ENCODE data around the gene ADGRG7. TPM values are rescaled to one million over a fixed set of nuclear protein-coding genes. Genes with fewer than 3 reads are reported as not detected.

Gene ADGRG7
- total RNA-seq, 2 experiments from 2014 or later, result not detected

DNA sequence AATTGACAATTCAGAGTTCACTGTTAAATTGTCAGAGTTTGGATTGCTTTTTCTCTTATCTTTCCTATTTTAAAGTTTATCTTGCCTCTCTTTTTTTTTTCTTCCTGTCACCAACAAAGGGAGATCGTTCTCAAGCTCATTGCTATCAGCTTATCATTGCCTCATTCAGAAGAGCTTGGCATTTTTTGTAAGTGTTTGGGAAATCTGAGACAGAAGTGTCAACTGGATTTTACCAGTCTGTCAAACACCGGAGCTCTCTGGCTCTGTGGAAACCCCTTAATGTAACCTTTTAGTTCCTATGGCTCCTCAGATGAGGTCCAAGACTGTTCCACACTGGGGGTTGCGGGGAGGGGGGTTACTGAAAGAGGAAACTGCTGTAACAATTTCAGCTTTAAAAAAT is 89.3 kb downstream of the ADGRG7 start:
- no peaks in the 10 kb centered on the region for H3K9me3 Mint-ChIP-seq
- CTCF ChIA-PET, result interaction anchor here (0.6 kb wide), 1 partner anchor 881 kb away, joined by 3 read pairs; the partner anchor contains the start of gene CMSS1
- POLR2A ChIA-PET, result no interaction called here
- H3K27me3 Mint-ChIP-seq, result peaks cover 44% of the 10 kb centered on the region
- H3K4me1 Mint-ChIP-seq, result peaks cover 4% of the 10 kb centered on the region
- H3K36me3 Mint-ChIP-seq (ENCODE audit: low read depth), result no peaks in the 10 kb centered on the region
- H3K4me3 Mint-ChIP-seq, result no peak overlapping the region
- no peak for DNase-seq
- no peak overlapping the region for H3K27ac Mint-ChIP-seq

DNA sequence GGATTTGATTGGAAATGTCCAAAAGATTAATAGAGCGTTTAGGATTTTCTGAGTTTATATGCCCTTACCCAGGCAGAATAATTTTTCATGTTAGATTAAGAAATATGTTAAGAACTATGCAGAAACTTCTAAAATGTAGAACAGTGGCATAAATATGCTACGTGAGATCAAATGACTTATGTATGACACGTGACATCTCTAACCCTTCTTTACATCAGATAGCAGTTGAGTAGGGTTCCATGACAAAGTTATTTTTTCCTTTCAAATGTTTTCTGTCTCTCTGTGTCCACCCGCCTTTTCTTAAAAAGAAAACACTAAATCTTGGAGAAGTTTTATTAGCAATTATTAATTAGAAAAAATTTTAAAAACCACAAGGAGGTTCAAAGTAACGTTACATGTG is 91.3 kb downstream of the ADGRG7 start:
- POLR2A ChIA-PET, result no interaction called here
- Mint-ChIP-seq H3K27ac (no peak overlapping the region), H3K9me3 (no peaks in the 10 kb centered on the region), H3K4me3 (no peak overlapping the region), H3K36me3 (ENCODE audit: low read depth) (no peaks in the 10 kb centered on the region), H3K27me3 (peaks cover 32% of the 10 kb centered on the region), H3K4me1 (peaks cover 4% of the 10 kb centered on the region)
- DNase-seq, result no peak
- CTCF ChIA-PET, result no interaction called here

DNA sequence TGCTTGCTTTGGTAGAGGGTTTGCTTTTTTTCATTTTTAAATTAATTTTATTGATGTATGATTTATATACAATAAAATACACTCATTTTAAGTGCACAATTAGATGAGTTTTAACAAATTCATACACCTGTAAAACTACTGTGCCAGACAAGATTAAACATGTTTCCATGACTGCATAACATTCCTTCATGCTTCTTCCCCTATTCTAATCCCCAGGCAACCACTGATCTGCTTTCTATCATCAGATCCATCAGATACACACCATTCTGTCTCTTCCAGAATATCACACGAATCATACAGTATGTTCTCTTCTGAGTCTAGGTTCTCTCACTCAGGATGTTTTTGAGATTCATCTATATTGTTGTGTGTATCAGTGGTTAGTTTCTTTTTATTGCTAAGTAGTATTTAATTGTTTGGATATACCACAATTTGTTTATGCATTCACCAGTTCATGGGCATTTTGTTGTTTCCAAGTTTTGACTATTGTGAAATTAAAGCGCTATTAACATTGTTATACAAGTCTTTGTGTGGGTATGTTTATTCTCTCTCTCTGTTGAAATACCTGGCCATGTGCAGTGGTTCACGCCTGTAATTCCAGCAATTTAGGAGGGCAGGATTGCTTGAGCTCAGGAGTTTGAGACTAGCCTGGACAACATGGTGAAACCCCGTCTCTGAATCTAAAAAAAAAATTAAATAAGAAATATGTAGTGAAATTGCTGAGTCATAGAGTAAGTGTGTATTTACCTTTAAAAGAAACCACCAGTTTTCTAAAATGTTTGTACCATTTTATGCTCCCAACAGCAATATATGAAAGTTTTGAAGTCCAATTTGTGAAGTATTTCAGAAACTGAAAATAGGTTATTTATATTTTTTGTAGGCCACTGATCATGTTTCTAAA is 92.9 kb downstream of the ADGRG7 start:
- Mint-ChIP-seq H3K27ac (no peak overlapping the region), H3K4me3 (no peak overlapping the region), H3K4me1 (peaks cover 4% of the 10 kb centered on the region), H3K9me3 (no peaks in the 10 kb centered on the region), H3K27me3 (peaks cover 25% of the 10 kb centered on the region), H3K36me3 (ENCODE audit: low read depth) (no peaks in the 10 kb centered on the region)
- ChIA-PET CTCF (no interaction called here), POLR2A (no interaction called here)
- no peak for DNase-seq

DNA sequence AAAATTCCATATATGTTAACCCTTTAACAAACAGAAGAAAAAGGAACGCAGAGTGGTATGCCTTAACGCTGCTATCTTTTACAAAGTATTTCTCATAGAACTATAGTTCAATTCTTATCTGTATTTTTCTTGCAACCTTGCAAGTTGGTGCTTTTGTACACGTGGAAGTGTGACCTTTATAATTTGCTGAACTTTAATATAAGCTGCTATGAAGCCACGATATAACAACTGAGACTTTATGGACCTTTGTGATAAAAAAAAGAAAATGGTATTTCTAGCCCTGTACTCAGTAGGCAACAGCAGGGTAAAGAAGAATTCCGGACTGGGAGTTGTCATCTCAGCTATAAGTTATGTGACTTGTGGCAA is 93.6 kb downstream of the ADGRG7 start:
- ChIA-PET POLR2A (no interaction called here), CTCF (no interaction called here)
- peaks cover 4% of the 10 kb centered on the region for H3K4me1 Mint-ChIP-seq
- peaks cover 21% of the 10 kb centered on the region for H3K27me3 Mint-ChIP-seq
- DNase-seq, result no peak
- H3K9me3 Mint-ChIP-seq, result no peaks in the 10 kb centered on the region
- no peak overlapping the region for H3K27ac Mint-ChIP-seq
- H3K36me3 Mint-ChIP-seq (ENCODE audit: low read depth), result no peaks in the 10 kb centered on the region
- H3K4me3 Mint-ChIP-seq, result no peak overlapping the region

DNA sequence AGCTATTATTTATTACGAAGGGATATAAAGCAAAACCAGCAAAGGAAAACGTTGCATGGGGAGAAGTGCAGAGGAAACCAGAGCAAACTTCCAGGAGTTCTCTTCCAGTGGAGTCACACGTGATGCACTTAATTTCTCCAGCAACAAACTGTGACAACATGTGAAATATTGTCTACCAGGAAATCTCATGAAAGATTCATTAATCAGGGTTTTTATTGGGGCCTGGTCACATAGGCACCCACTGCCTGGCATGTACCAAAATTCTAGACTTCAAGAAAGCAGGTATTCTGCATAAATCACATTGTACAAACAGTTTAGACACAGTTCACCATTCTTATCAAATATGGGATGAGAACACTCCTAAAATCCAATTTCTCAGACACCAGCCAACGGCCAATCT is 94.5 kb downstream of the ADGRG7 start:
- DNase-seq, result no peak
- no peak overlapping the region for H3K4me3 Mint-ChIP-seq
- H3K4me1 Mint-ChIP-seq, result peaks cover 12% of the 10 kb centered on the region
- peaks cover 5% of the 10 kb centered on the region for H3K9me3 Mint-ChIP-seq
- H3K27me3 Mint-ChIP-seq, result peaks cover 13% of the 10 kb centered on the region
- ChIA-PET CTCF (no interaction called here), POLR2A (no interaction called here)
- no peak overlapping the region for H3K27ac Mint-ChIP-seq
- peaks cover 8% of the 10 kb centered on the region for H3K36me3 Mint-ChIP-seq (ENCODE audit: low read depth)

DNA sequence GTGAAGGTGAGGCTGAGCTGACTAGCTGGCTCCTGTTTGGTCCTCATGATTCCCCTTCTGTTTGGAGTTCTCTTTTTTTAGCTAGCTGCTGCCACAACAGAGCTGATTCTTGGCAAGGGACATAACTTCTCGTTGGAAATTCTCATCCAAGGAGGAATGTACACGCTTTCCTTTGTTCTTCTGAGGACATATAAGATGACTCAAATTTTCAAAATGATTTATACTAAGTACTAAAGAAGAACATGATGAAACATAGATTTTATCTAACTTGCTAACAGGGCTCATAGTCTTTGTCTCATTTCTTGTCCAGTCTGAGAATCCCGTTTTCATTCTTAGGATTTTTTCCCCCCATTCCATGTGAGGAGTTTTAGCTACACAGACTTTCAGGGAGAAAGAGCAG is 97.0 kb downstream of the ADGRG7 start:
- ChIA-PET POLR2A (no interaction called here), CTCF (interaction anchor here (1.6 kb wide), 1 partner anchor 9 kb away, joined by 12 read pairs; no protein-coding TSS in a partner anchor)
- Mint-ChIP-seq H3K9me3 (peaks cover 8% of the 10 kb centered on the region), H3K4me3 (no peak overlapping the region), H3K27me3 (peaks cover 2% of the 10 kb centered on the region), H3K27ac (no peak overlapping the region), H3K4me1 (peaks cover 26% of the 10 kb centered on the region), H3K36me3 (ENCODE audit: low read depth) (peaks cover 18% of the 10 kb centered on the region)
- DNase-seq, result no peak

DNA sequence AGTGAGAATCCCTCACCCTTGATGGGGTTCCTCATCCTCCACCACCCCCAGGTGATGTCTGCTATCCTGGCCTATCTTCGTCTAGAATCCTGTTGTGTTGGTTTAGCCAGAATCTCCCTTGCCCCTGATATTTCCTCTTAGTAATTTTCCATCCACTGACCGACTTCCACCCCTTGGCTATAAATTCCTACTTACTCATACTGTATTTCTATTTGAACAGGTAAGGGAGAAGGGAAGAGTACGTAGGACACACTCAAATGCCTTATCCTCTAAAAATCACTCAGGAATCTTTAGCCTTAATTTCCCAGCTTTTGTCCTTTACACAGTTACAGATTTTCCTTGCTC is 99.2 kb downstream of the ADGRG7 start:
- CTCF ChIA-PET, result interaction anchor here (0.7 kb wide), 1 partner anchor 853 kb away, joined by 4 read pairs; the partner anchor contains the start of gene TRMT10C
- H3K27me3 Mint-ChIP-seq, result no peaks in the 10 kb centered on the region
- peaks cover 35% of the 10 kb centered on the region for H3K36me3 Mint-ChIP-seq (ENCODE audit: low read depth)
- H3K27ac Mint-ChIP-seq, result peak overlapping the region; percentile 94
- POLR2A ChIA-PET, result interaction anchor here (0.5 kb wide), 1 partner anchor 35 kb away, joined by 5 read pairs; no protein-coding TSS in a partner anchor
- H3K4me3 Mint-ChIP-seq, result peak overlapping the region; percentile 88
- H3K9me3 Mint-ChIP-seq, result peaks cover 8% of the 10 kb centered on the region
- H3K4me1 Mint-ChIP-seq, result peaks cover 41% of the 10 kb centered on the region
- DNase-seq, result no peak

DNA sequence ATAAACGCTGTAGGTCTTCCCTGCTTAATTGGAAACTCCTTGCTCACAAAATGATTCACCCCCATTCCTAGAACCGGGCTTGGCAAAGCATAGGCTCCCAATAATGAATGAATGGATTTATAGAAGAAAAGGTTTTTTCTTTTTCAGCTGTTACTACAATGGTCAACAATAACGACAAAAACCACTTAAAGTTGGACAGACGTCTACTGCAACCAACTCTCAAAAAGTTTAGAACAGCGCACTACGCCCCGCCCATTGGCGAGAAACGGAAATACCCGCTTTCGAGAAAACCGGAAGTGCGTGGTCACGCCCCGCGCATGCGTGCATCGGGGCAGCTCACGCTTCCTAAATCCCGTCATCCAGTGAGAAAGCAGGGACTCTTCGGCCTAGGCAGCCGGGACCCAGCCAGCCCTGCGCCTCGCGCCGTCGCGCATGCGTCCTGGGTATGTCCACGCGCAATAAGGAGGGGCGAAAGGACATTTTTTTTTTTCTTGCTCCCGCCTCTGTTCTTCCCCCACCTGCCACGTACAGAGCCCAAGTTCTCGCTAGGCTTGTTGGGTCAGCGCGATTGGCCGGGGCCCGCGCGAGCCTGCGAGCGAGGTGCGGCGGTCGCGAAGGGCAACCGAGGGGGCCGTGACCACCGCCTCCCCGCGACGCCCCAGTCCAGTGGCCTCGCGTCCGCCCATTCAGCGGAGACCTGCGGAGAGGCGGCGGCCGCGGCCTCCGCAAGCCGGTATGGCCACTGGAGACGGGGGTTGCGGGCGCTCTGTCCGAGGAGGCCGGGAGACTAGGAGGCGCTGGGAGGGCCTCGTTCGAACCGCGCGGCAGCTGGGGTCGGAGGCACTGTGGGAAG is 99.8 kb downstream of the ADGRG7 start, which contains the start of gene TFG:
Gene TFG, plus strand, starts transcription at position 506 of the 853 bp plus-strand sequence. CDS start 4,192 bp downstream, outside the sequence.
- Mint-ChIP-seq H3K4me3 (peak within 1 kb of the TSS; percentile 88), H3K27me3 (no peaks in the 10 kb centered on the region), H3K27ac (peak within 1 kb of the TSS; percentile 94), H3K36me3 (ENCODE audit: low read depth) (peaks cover 39% of the 10 kb centered on the region), H3K9me3 (peaks cover 8% of the 10 kb centered on the region), H3K4me1 (peaks cover 44% of the 10 kb centered on the region)
- DNase-seq, result peak; percentile 97
- CTCF ChIA-PET, result interaction anchor here (0.7 to 2.6 kb wide), 7 partner anchors 9 to 852 kb away, joined by 3 to 10 read pairs (median 5); partner anchors contain the start of gene TRMT10C
- POLR2A ChIA-PET, result interaction anchor here (0.5 to 0.6 kb wide), 2 partner anchors 9 to 34 kb away, joined by 3 to 5 read pairs; no protein-coding TSS in a partner anchor

GRCh38 chr3:100709842-100710260 is 100.5 kb downstream of the ADGRG7 start:
- H3K4me1 Mint-ChIP-seq, result peaks cover 45% of the 10 kb centered on the region

DNA sequence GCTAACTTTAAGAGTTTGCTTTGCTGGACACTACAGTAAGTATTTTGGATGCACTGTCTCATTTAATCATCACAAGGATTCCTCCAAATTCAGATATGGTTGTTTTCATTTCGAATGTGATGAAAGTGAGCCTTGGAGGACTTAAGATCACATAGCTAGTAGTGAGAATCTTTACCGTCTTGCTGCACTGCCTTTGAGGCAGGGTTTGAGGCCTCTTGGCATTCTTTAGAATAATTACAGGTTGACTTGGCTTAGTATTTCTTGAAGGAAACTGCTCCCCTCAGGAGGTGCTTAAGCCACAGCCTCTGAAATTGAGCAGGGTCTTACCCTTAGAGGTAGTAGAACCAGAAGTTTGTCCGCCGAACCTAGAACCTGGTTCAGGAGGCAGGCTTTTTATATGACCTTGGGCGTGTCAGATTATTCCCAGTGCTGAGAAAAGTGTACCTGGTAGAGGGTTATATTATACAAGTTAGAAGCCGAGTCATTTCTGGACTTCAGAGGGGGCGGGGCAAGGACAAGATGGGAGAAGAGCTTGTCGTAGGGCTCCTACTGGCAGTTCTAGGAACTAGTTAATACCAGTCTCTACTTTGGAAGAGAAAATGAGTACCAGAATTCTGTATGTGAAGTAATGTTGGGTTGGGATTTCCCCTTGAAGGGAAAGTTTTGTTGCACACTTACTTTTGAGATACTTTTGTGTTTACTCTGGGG is 101.0 kb downstream of the ADGRG7 start:
- peak; percentile 66 for DNase-seq
- H3K9me3 Mint-ChIP-seq, result peaks cover 8% of the 10 kb centered on the region
- ChIA-PET CTCF (interaction anchor here (0.6 to 2.6 kb wide), 20 partner anchors 8 to 977 kb away, joined by 3 to 10 read pairs (median 4); partner anchors contain the start of genes LNP1 and TOMM70), POLR2A (interaction anchor here (0.8 kb wide), 1 partner anchor 46 kb away, joined by 3 read pairs; no protein-coding TSS in a partner anchor)
- H3K27me3 Mint-ChIP-seq, result no peaks in the 10 kb centered on the region
- peak overlapping the region; percentile 88 for H3K4me3 Mint-ChIP-seq
- peaks cover 46% of the 10 kb centered on the region for H3K36me3 Mint-ChIP-seq (ENCODE audit: low read depth)
- H3K27ac Mint-ChIP-seq, result peak overlapping the region; percentile 71
- H3K4me1 Mint-ChIP-seq, result peaks cover 50% of the 10 kb centered on the region

More at GRCh38 chr3:100709842-100710260, 100.5 kb downstream of the ADGRG7 start:
- H3K27me3 Mint-ChIP-seq, result no peaks in the 10 kb centered on the region
- POLR2A ChIA-PET, result interaction anchor here (0.6 to 0.8 kb wide), 2 partner anchors 8 to 45 kb away, joined by 3 read pairs; no protein-coding TSS in a partner anchor
- H3K36me3 Mint-ChIP-seq (ENCODE audit: low read depth), result peaks cover 41% of the 10 kb centered on the region
- H3K27ac Mint-ChIP-seq, result peak overlapping the region; percentile 71
- peak overlapping the region; percentile 88 for H3K4me3 Mint-ChIP-seq
- peak; percentile 43 for DNase-seq
- peaks cover 8% of the 10 kb centered on the region for H3K9me3 Mint-ChIP-seq
- CTCF ChIA-PET, result interaction anchor here (1.0 to 2.6 kb wide), 9 partner anchors 8 to 74 kb away, joined by 3 to 10 read pairs (median 4); no protein-coding TSS in a partner anchor

- peaks cover 57% of the 10 kb centered on the region for H3K4me1 Mint-ChIP-seq
- no peak overlapping the region for H3K27ac Mint-ChIP-seq
- no peak for DNase-seq
- no peak overlapping the region for H3K4me3 Mint-ChIP-seq
- H3K27me3 Mint-ChIP-seq, result no peaks in the 10 kb centered on the region
- H3K9me3 Mint-ChIP-seq, result peaks cover 2% of the 10 kb centered on the region
- ChIA-PET CTCF (interaction anchor here (0.6 to 1.7 kb wide), 2 partner anchors 9 to 68 kb away, joined by 3 to 12 read pairs; no protein-coding TSS in a partner anchor), POLR2A (no interaction called here)
- H3K36me3 Mint-ChIP-seq (ENCODE audit: low read depth), result peaks cover 68% of the 10 kb centered on the region
Measured at GRCh38 chr3:100715176-100715575, 105.8 kb downstream of the ADGRG7 start.

DNA sequence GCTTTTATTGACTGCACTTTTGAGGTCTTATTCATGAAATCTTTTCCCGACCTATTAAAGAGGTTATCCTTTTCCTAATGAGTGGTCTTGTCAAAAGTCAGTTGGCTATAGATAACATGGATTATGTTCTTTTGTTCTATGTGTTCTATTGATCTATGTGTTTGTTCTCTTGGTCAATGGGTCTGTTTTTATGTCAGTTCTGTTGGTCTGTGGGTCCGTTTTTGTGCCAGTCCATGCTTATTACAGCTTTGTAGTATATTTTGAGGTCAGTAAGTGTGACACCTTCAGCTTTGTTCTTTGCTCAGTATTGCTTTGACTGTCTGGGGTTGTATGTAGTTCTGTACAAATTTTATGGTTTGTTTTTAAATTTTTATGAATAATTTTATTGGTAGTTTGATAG is 107.7 kb downstream of the ADGRG7 start:
- no peaks in the 10 kb centered on the region for H3K9me3 Mint-ChIP-seq
- ChIA-PET CTCF (interaction anchor here (1.2 kb wide), 1 partner anchor 17 kb away, joined by 3 read pairs; no protein-coding TSS in a partner anchor), POLR2A (no interaction called here)
- H3K27me3 Mint-ChIP-seq, result no peaks in the 10 kb centered on the region
- no peak overlapping the region for H3K4me3 Mint-ChIP-seq
- H3K27ac Mint-ChIP-seq, result no peak overlapping the region
- peaks cover 41% of the 10 kb centered on the region for H3K4me1 Mint-ChIP-seq
- DNase-seq, result no peak
- peaks cover 66% of the 10 kb centered on the region for H3K36me3 Mint-ChIP-seq (ENCODE audit: low read depth)
